Measurements from ENCODE around the gene SHISA4. TPM values are rescaled to one million over a fixed set of nuclear protein-coding genes. Genes with fewer than 3 reads are reported as not detected.

SHISA4 gene
- total RNA-seq, 1 experiment from 2014 or later = 14.3 TPM

- DNase-seq (no peak), ATAC-seq (no peak)
- no peaks in the 10 kb centered on the region for H3K9me2 ChIP-seq (replicated peaks; ENCODE audit: low read length)
- no peaks in the 10 kb centered on the region for H3F3A ChIP-seq (ENCODE audit: low read length, unreplicated experiment)
- H3K4me2 ChIP-seq (ENCODE audit: low read length) = no peak overlapping the region
- H3K27ac ChIP-seq (ENCODE audit: low read length) = no peak overlapping the region
- no peaks in the 10 kb centered on the region for H3K36me3 ChIP-seq (ENCODE audit: low read depth, low read length)
- ChIA-PET CTCF (no interaction called here), POLR2A (ENCODE audit: unreplicated experiment) (no interaction called here)
- no peak overlapping the region for H2AFZ ChIP-seq (ENCODE audit: low read length)
- H3K9me3 ChIP-seq (ENCODE audit: low read length) = no peaks in the 10 kb centered on the region
- TF ChIP-seq, protein P1, sequence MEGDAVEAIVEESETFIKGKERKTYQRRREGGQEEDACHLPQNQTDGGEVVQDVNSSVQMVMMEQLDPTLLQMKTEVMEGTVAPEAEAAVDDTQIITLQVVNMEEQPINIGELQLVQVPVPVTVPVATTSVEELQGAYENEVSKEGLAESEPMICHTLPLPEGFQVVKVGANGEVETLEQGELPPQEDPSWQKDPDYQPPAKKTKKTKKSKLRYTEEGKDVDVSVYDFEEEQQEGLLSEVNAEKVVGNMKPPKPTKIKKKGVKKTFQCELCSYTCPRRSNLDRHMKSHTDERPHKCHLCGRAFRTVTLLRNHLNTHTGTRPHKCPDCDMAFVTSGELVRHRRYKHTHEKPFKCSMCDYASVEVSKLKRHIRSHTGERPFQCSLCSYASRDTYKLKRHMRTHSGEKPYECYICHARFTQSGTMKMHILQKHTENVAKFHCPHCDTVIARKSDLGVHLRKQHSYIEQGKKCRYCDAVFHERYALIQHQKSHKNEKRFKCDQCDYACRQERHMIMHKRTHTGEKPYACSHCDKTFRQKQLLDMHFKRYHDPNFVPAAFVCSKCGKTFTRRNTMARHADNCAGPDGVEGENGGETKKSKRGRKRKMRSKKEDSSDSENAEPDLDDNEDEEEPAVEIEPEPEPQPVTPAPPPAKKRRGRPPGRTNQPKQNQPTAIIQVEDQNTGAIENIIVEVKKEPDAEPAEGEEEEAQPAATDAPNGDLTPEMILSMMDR (conservative IDR thresholded peaks at IDR 0.05; ENCODE audit: low read depth, low read length) = no peak
- TF ChIP-seq EZH2phosphoT487 (IDR thresholded peaks at IDR 0.05; ENCODE audit: borderline replicate concordance, low read length) (no peak), EZH2 (IDR thresholded peaks at IDR 0.05; ENCODE audit: low read length, unreplicated experiment) (no peak)
- no peak overlapping the region for H3K9ac ChIP-seq (ENCODE audit: low read length)
- intact Hi-C loops (cut with micrococcal nuclease) = no loop called here
- no peak overlapping the region for H3K4me3 ChIP-seq (ENCODE audit: low read length)
- no peaks in the 10 kb centered on the region for H3K27me3 ChIP-seq (ENCODE audit: low read length)
- no peaks in the 10 kb centered on the region for H4K20me1 ChIP-seq (ENCODE audit: low read length)
- H3K4me1 ChIP-seq (ENCODE audit: insufficient read depth, low read length) = peaks cover 43% of the 10 kb centered on the region
- no peaks in the 10 kb centered on the region for H3K79me2 ChIP-seq (ENCODE audit: low read length)
- no TSS peak for BruUV-seq (replicated peaks)
Observed at GRCh38 chr1:201880928-201881571, 7.6 kb upstream of the SHISA4 start.

- intact Hi-C loops (cut with micrococcal nuclease) = no loop called here
- no TSS peak for BruUV-seq (replicated peaks)
Observed at GRCh38 chr1:201881617-201882016, 7.1 kb upstream of the SHISA4 start.

More at GRCh38 chr1:201881617-201882016, 7.1 kb upstream of the SHISA4 start:
- DNase-seq = no peak
- Histone ChIP-seq H3K4me3 (ENCODE audit: low read length) (no peak overlapping the region), H3K27me3 (ENCODE audit: low read length) (no peaks in the 10 kb centered on the region), H3K36me3 (ENCODE audit: low read depth, low read length) (no peaks in the 10 kb centered on the region), H3K9me2 (replicated peaks; ENCODE audit: low read length) (no peaks in the 10 kb centered on the region), H3K27ac (ENCODE audit: low read length) (no peak overlapping the region), H3K9me3 (ENCODE audit: low read length) (no peaks in the 10 kb centered on the region), H4K20me1 (ENCODE audit: low read length) (no peaks in the 10 kb centered on the region), H3K4me1 (ENCODE audit: insufficient read depth, low read length) (peaks cover 43% of the 10 kb centered on the region), H3K4me2 (ENCODE audit: low read length) (no peak overlapping the region), H3K79me2 (ENCODE audit: low read length) (no peaks in the 10 kb centered on the region), H3F3A (ENCODE audit: low read length, unreplicated experiment) (no peaks in the 10 kb centered on the region), H2AFZ (ENCODE audit: low read length) (no peak overlapping the region), H3K9ac (ENCODE audit: low read length) (no peak overlapping the region)
- TF ChIP-seq EZH2 (IDR thresholded peaks at IDR 0.05; ENCODE audit: low read length, unreplicated experiment) = no peak
- TF ChIP-seq EZH2phosphoT487 (IDR thresholded peaks at IDR 0.05; ENCODE audit: borderline replicate concordance, low read length) = no peak
- TF ChIP-seq, protein P1 (conservative IDR thresholded peaks at IDR 0.05; ENCODE audit: low read depth, low read length) = no peak
- CTCF ChIA-PET = no interaction called here
- no peak for ATAC-seq
- POLR2A ChIA-PET (ENCODE audit: unreplicated experiment) = no interaction called here

Data from PC-3 (cell line).